HepG2 (cell line): ENCODE results near the gene PRR22.

Source experiments
- RERE ChIP-seq: IDR thresholded peaks from 2 replicates; pipeline ENCODE4 v1.6.1; 2016; ENCODE audit warnings: low read depth, missing genetic modification reagents, missing compliant biosample characterization
- TAF1 ChIP-seq: sonication (generic); formaldehyde crosslinking; IDR thresholded peaks from 2 replicates; pipeline ENCODE4 v1.4.0; 2020; ENCODE audit warnings: missing genetic modification reagents
- TF ChIP-seq, protein P1 (sequence below): sonication (generic); formaldehyde crosslinking; IDR thresholded peaks from 2 replicates; pipeline ENCODE4 v1.5.1; 2020; ENCODE audit warnings: mild to moderate bottlenecking, missing genetic modification reagents

GRCh38 chr19:5762608-5763217 lies 21.8 kb downstream of the PRR22 start:
- TF ChIP-seq TAF1 (CRISPR knock-in tag), result no peak
- TF ChIP-seq, protein P1, sequence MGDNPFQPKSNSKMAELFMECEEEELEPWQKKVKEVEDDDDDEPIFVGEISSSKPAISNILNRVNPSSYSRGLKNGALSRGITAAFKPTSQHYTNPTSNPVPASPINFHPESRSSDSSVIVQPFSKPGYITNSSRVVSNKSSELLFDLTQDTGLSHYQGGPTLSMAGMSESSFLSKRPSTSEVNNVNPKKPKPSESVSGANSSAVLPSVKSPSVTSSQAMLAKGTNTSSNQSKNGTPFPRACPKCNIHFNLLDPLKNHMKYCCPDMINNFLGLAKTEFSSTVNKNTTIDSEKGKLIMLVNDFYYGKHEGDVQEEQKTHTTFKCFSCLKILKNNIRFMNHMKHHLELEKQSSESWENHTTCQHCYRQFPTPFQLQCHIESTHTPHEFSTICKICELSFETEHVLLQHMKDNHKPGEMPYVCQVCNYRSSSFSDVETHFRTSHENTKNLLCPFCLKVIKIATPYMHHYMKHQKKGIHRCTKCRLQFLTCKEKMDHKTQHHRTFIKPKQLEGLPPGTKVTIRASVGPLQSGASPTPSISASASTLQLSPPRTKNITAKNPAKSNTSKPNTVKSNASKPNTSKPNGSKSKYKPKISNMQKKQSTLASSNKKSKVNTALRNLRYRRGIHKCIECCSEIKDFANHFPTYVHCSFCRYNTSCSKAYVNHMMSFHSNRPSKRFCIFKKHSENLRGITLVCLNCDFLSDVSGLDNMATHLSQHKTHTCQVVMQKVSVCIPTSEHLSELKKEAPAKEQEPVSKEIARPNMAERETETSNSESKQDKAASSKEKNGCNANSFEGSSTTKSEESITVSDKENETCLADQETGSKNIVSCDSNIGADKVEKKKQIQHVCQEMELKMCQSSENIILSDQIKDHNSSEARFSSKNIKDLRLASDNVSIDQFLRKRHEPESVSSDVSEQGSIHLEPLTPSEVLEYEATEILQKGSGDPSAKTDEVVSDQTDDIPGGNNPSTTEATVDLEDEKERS (CRISPR knock-in tag), result no peak
- TF ChIP-seq RERE, result no peak
